AG20443 (cell line): ENCODE data around the gene CUX1.

ENCODE experiments used
- DNase-seq: peaks from one replicate; pipeline ENCODE4 v3.0.0; 2012; ENCODE audit warnings: low spot score, mixed read lengths

The CUX1 gene

DNA sequence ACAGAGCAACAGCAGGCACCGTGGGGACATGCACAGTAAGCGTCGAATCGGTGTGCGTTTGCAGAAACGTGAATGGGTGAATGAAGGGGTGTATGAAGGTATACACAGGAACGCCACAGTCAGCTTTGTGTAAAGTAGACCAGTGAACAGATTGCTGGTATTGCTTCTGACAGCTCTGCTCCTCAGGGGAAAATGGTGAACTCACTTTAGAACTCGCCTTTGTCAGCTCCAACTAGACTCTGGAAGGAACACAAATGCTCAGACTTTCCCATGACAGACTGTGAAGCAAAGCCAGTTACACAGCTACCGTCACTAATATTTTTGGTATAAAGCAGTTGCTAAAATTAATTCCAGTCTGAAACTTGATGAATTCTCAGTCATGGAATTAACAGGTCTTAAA is 78.9 kb downstream of the CUX1 start:
- no peak for DNase-seq

GRCh38 chr7:101896941-101897340 is 79.5 kb downstream of the CUX1 start:
- DNase-seq, result no peak

- no peak for DNase-seq
Observed at GRCh38 chr7:101898106-101898505, 80.7 kb downstream of the CUX1 start.

GRCh38 chr7:101899616-101900015 is 82.2 kb downstream of the CUX1 start:
- DNase-seq, result no peak

DNA sequence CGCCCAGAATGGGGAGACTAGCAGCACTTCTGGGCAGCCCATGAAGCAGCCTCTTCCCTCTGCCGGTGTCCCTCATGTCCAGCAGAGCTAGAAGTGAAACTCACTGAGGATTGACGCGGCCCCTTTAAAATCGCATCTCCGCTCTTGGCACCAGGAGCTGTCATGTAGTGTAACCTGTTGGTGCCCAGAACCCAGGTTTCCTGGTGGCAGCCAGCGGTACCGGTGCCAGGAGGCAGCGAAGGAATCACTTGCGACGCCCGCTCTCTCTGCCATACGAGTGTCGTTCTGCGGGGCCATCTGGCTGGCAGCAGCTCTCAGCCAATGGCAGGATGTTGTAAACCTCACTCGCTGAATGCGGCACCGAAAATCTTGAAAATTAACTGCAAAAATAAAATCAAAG is 82.7 kb downstream of the CUX1 start:
- DNase-seq, result peak; percentile 66

DNA sequence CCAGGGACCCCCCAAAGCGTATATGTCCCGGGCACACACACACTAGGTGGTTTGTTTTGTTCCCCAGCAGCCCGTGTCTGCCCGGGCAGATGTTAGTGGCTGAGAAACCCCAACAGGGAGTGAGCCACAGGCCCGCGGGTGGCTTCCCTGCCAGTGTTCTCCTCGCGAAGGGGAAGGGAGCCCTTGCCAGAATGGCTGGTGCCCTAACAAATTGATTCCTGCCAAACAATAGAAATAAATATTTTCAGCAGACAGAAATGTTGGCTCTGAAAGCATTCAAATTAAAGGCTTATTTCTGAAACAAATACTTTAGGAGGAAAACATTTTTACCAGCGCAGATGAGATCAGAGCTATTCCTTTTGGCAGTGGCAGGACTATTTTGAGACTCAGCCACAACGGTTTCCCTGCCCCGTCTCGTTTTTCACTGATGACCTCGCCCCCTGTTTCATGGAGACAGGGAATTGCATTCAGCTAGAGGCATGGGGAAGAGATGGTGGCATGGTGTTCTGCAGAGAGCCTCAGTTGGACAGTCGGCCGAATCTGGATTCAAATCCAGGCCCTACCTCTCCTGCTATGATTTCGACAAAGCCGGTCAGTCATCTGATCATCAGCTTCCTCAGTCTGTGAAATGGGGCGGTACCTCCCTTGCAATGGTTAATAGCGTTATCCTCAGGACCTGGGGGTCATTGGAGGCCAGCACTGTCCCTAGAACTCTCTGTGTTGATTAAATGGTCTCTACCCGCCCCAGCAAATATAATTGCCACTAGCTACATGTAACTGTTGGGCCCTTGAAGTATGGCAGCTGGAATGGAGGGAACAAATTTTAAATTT is 84.5 kb downstream of the CUX1 start:
- peak; percentile 75 for DNase-seq

DNA sequence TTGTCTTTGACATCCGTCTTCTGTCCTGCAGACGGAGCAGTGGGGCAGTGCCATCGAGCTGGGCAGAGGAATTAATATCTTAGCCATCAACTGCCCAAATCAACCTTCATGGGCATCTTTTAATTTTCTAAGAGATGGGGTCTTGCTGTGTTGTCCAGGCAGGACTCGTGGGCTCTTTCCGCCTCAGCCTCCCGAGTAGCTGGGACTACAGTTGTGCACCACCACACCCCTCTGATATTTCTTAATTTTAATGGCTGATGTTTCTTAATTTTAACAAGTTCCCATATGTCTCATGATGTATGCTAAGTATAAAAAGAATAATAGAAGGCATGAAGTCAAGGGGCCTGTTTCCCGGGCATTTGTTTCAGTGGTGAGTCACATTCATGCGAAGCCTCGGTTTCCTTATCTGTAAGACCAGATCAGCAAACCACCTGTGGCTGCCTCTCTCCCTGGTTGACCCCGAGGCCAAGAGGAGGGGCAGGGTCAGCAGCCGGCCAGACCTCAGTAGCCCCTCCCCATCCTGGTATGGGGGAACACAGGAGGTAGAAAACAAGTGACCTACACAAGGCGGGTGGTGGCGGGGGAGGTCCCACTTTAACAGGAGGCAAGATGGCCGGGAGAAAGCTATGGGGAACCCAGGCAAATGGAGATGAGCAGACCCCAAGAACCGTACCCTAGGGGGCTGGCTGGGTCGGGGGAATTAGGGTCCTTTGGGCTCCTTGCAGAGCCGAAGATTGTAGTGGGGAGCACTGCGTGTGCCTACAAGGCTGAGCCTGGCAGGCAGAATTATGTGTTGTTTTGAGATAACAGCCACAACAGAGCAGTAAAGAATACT is 85.5 kb downstream of the CUX1 start:
- no peak for DNase-seq

DNA sequence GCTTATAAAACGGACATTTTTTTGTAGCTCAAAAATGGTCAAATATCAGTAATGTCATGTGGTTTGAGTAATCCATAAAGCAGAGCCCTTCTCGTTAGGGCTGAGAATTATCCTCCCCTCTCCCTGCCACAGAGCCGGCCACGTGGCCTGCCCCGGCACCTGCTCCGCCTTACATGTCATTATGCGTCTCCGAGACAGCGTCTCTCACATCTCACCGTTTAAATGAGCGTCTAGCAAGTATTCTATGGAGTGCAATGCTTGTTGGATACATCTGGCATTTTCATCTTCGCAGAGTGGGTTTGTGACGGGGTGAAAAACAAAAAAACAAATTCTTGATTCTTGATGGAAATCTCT is 86.1 kb downstream of the CUX1 start:
- DNase-seq, result no peak

- DNase-seq, result no peak
Observed at GRCh38 chr7:101904019-101904418, 86.6 kb downstream of the CUX1 start.

DNA sequence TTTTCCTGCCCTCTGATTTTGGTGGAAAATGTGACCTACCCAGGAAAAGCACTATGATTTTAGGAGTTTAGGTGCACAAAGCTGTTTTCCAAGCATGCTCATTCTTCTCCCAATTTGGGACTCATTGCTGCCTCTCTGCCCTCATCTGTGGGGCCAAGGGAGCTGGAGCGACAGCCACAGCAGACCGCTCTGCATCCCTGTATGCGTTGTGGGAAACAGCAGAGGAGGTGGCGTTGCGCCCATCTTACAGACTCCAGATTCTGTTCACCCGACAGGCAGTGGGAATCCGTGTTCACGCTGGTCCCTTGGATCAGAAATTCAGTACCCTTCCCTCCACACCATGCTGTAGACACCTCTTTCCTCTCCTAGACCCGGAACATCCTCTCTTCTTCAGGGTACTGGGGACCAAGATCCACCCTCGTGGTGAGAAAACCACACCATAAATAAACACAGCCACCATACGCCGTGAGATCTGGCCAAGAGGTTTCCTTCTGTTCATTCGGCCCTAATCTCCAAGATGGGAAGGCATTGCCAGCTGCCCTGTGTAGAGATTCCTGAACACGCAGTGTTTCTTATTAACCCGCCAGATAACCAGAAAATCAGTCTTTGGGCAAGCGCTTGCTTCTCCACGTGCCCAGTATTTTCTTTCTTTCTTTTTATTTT is 87.9 kb downstream of the CUX1 start:
- DNase-seq, result no peak

GRCh38 chr7:101906291-101907240 is 89.1 kb downstream of the CUX1 start:
- DNase-seq, result no peak

DNA sequence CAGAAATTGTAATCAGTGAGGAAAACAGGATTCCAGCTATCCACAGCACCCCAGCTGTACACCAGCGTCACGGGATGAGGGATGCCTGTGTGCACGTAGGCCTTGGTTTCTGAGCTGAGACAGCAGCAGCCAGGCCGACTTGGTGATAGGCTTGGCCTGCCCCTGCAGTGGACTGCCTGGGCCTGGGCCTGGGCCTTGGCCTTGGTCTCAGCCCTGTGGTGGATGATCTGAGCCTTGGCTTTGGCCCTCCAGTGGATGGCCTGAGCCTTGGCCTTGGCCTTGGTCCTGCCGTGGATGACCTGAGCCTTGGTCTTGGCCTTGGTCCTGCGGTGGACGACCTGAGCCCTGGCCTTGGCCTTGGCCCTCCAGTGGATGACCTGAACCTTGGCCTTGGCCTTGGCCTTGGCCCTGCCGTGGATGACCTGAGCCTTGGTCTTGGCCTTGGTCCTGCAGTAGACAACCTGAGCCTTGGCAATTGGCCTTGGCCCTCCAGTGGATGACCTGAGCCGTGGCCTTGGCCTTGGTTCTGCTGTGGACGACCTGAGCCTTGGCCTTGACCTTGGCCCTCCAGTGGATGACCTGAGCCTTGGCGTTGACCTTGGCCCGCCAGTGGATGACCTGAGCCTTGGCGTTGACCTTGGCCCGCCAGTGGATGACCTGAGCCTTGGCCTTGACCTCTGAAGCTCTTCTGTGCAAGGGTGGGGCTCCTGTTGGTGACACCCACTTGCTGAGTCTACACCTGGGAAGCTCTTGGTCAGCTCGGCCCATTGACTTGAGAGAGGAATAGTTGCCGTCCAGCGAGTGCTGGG is 93.8 kb downstream of the CUX1 start:
- no peak for DNase-seq

DNA sequence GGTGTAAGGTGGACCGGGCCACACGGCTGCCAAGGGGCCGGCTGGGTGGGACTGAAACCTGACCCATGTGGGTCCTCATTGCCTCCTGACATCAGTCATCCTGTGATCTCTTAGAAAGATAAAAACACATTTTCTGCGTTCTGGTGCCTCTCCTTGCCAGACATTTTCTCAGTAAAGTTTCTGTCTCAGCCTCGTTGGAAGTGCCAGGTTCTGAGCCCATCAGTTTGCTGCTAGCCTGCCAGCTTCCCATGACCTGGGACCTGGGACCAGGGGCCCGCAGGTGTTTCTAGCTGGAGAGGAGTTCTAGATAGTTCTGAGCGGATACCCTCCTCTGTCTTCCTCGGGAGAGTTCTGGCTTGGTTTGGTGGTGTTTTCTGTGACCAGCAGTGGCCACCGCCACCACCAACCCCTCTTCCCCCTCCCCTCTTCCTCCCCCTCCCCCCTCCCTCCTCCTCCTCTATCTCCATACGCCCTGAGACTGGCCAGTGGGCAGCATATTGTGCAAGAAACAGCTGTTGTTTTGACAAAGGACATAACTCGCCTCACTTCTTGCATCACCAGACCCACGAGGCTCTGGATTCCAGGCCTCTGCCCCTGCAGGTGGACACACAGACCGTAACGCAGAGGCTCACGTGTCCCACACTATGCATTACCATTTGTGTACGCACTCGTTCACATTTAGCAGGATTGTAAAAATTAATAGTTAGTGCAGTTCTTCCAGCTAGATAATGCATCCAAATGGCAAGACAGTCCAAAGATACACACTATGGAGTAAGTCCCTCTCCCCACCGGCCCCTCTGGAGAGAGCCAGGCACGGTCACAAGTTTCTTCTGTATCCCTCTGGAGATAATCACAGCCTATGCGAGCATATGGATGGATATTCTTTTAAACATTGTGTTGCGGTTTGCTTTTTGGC is 94.6 kb downstream of the CUX1 start:
- DNase-seq, result peak; percentile 53

DNA sequence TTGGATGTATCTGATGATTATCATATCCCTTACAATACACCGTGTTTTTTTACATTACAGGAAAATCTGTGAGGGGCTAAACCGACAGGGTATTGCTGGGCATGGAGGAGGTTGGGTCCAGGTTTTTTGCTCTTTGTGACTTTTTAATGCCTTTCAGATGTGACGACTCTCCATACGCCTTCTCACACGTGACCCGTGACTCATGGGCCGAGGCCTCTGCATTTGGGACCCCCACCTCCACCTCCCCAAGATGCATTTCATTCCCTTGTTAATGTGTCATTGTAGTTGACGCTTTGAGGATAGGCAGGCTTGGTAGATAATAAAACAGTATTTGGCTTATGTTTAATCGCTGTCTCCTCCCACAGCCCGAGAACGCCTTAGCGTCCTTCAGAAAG is 95.3 kb downstream of the CUX1 start:
- DNase-seq, result no peak

DNA sequence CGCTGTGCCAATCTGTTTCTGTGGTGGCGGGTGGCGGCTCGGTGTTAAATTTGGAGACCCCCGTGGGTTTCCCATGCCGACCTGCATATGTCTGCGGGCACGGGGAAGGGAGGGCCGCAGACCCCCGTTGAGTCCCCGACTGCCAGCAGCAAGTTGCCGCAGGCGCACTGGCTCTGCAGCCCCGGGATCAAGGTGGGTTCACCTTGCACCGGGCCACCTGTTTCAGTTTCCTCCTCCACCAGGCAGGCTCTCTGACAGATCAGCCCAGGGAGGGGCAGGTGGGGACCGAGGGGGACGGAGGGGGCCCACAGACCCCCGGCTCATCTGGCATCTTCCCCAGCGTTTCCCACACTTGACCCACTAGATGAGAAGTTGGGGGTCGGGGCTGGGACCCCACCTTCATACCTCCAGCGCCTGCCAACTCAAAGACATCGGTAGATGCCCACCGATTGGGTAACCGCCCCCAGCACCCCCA is 95.9 kb downstream of the CUX1 start:
- no peak for DNase-seq

- DNase-seq, result no peak
Observed at GRCh38 chr7:101913851-101914250, 96.4 kb downstream of the CUX1 start.

DNA sequence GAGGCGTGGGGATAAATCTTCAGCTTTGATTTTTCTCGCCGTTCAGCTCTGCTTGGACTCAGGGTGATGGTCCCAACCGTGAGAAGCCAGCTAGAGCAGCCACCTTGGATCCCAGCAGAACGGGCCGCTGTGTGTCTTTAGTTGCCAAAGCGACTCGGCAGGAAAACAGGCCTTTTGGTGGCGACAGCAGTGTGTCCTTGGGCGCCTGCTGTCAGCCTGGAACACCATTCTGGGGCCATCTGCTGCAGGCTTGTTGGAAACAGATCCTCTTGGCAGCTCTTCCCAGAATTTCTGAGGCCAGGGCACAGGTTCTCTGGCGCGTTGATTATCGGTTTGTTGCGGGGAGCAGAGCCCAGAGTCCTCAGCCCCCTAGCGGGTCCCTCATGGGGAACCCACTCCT is 97.6 kb downstream of the CUX1 start:
- DNase-seq, result no peak

- no peak for DNase-seq
Observed at GRCh38 chr7:101916041-101916800, 98.8 kb downstream of the CUX1 start.

- no peak for DNase-seq
Observed at GRCh38 chr7:101916876-101917275, 99.5 kb downstream of the CUX1 start.
